BLaER1 (cell line): ENCODE data around the gene C15orf40.
"Not testable (repeated sequence)": the region's sequence is repeated elsewhere in the genome, so short reads cannot be mapped to it uniquely, and the experiment has no call there.

Experiments
- H3K27ac ChIP-seq: shearing (Covaris generic); formaldehyde crosslinking; 2 replicates; pipeline ENCODE4 v1.8.1; 2022
- H3K27me3 ChIP-seq: shearing (Covaris generic); formaldehyde crosslinking; 2 replicates; pipeline ENCODE4 v1.8.1; 2022
- H3K36me3 ChIP-seq: shearing (Covaris generic); formaldehyde crosslinking; 2 replicates; pipeline ENCODE4 v1.8.1; 2022
- H3K4me1 ChIP-seq: shearing (Covaris generic); formaldehyde crosslinking; 2 replicates; pipeline ENCODE4 v1.8.1; 2022
- H3K4me2 ChIP-seq: shearing (Covaris generic); formaldehyde crosslinking; 2 replicates; pipeline ENCODE4 v1.8.1; 2022
- H3K4me3 ChIP-seq: shearing (Covaris generic); formaldehyde crosslinking; 2 replicates; pipeline ENCODE4 v1.8.1; 2022
- H3K9ac ChIP-seq: shearing (Covaris generic); formaldehyde crosslinking; 2 replicates; pipeline ENCODE4 v1.8.1; 2022
- H3K9me3 ChIP-seq: shearing (Covaris generic); formaldehyde crosslinking; 2 replicates; pipeline ENCODE4 v1.8.1; 2022
- H4K20me1 ChIP-seq: shearing (Covaris generic); formaldehyde crosslinking; 2 replicates; pipeline ENCODE4 v1.8.1; 2022
- Cebpa-rat ChIP-seq: shearing (Covaris generic); IDR thresholded peaks from 2 replicates; pipeline ENCODE4 v1.8.1; 2022

C15orf40 gene

GRCh38 chr15:83018436-83018835, 7.0 kb upstream of the C15orf40 start:
- no peak overlapping the region for H3K9ac ChIP-seq
- H3K36me3 ChIP-seq, result peaks cover 75% of the 10 kb centered on the region
- no peak overlapping the region for H3K4me3 ChIP-seq
- TF ChIP-seq Cebpa-rat, result no peak
- peaks cover 16% of the 10 kb centered on the region for H3K4me1 ChIP-seq
- H3K9me3 ChIP-seq, result no peaks in the 10 kb centered on the region
- H4K20me1 ChIP-seq, result peaks cover 10% of the 10 kb centered on the region; the same call in 1 of the 2 replicates
- no peak overlapping the region for H3K4me2 ChIP-seq
- H3K27me3 ChIP-seq, result no peaks in the 10 kb centered on the region
- H3K27ac ChIP-seq, result no peak overlapping the region

GRCh38 chr15:83016906-83017305, 5.5 kb upstream of the C15orf40 start:
- no peak overlapping the region for H3K4me2 ChIP-seq
- no peak overlapping the region for H3K9ac ChIP-seq
- peaks cover 7% of the 10 kb centered on the region; the same call in 1 of the 2 replicates for H4K20me1 ChIP-seq
- no peak for TF ChIP-seq Cebpa-rat
- H3K27ac ChIP-seq, result no peak overlapping the region
- no peaks in the 10 kb centered on the region for H3K27me3 ChIP-seq
- H3K9me3 ChIP-seq, result peaks cover 10% of the 10 kb centered on the region; the same call in 1 of the 2 replicates
- H3K4me3 ChIP-seq, result no peak overlapping the region
- peaks cover 31% of the 10 kb centered on the region for H3K4me1 ChIP-seq
- peaks cover 64% of the 10 kb centered on the region for H3K36me3 ChIP-seq

GRCh38 chr15:83015361-83015760, 3.9 kb upstream of the C15orf40 start:
- Histone ChIP-seq H4K20me1 (0 out of 2 replicates have a peak, but pooled peaks cover 9% of the 10 kb centered on the region), H3K36me3 (peaks cover 48% of the 10 kb centered on the region), H3K4me3 (no peak overlapping the region), H3K4me1 (peaks cover 40% of the 10 kb centered on the region), H3K9ac (no peak overlapping the region), H3K9me3 (peaks cover 10% of the 10 kb centered on the region; the same call in 1 of the 2 replicates), H3K4me2 (no peak overlapping the region), H3K27ac (no peak overlapping the region), H3K27me3 (no peaks in the 10 kb centered on the region)
- no peak for TF ChIP-seq Cebpa-rat

- peaks cover 10% of the 10 kb centered on the region; the same call in 1 of the 2 replicates for H3K9me3 ChIP-seq
- H3K4me1 ChIP-seq, result peaks cover 48% of the 10 kb centered on the region
- H3K4me3 ChIP-seq, result no peak overlapping the region
- peak overlapping the region; percentile 21 for H3K4me2 ChIP-seq
- H3K27me3 ChIP-seq, result no peaks in the 10 kb centered on the region
- H4K20me1 ChIP-seq, result 0 out of 2 replicates have a peak, but pooled peaks cover 12% of the 10 kb centered on the region
- peaks cover 48% of the 10 kb centered on the region for H3K36me3 ChIP-seq
- no peak for TF ChIP-seq Cebpa-rat
- H3K27ac ChIP-seq, result no peak overlapping the region
- no peak overlapping the region for H3K9ac ChIP-seq
Measured at GRCh38 chr15:83014205-83014653, 2.8 kb upstream of the C15orf40 start.

GRCh38 chr15:83012636-83013035, 1.2 kb upstream of the C15orf40 start:
- no peak for TF ChIP-seq Cebpa-rat
- Histone ChIP-seq H4K20me1 (0 out of 2 replicates have a peak, but pooled peaks cover 12% of the 10 kb centered on the region), H3K4me2 (peak overlapping the region; percentile 91), H3K4me3 (peak overlapping the region; percentile 93), H3K9me3 (peaks cover 10% of the 10 kb centered on the region; the same call in 1 of the 2 replicates), H3K36me3 (peaks cover 55% of the 10 kb centered on the region), H3K9ac (peak overlapping the region; percentile 88), H3K27me3 (no peaks in the 10 kb centered on the region), H3K4me1 (peaks cover 48% of the 10 kb centered on the region), H3K27ac (peak overlapping the region; percentile 86)

- peak overlapping the region; percentile 93 for H3K4me3 ChIP-seq
- no peaks in the 10 kb centered on the region for H3K27me3 ChIP-seq
- peaks cover 58% of the 10 kb centered on the region for H3K36me3 ChIP-seq
- 0 out of 2 replicates have a peak, but pooled peaks cover 12% of the 10 kb centered on the region for H4K20me1 ChIP-seq
- H3K9ac ChIP-seq, result peak overlapping the region; percentile 88
- peaks cover 10% of the 10 kb centered on the region; the same call in 1 of the 2 replicates for H3K9me3 ChIP-seq
- peak overlapping the region; percentile 91 for H3K4me2 ChIP-seq
- no peak for TF ChIP-seq Cebpa-rat
- H3K4me1 ChIP-seq, result peaks cover 48% of the 10 kb centered on the region
- H3K27ac ChIP-seq, result peak overlapping the region; percentile 86
Measured at GRCh38 chr15:83012076-83012426, 612 bp upstream of the C15orf40 start.

- peak overlapping the region; percentile 91 for H3K4me2 ChIP-seq
- peak overlapping the region; percentile 86 for H3K27ac ChIP-seq
- peak overlapping the region; percentile 88 for H3K9ac ChIP-seq
- H3K4me3 ChIP-seq, result peak overlapping the region; percentile 93
- peaks cover 62% of the 10 kb centered on the region for H3K36me3 ChIP-seq
- peaks cover 48% of the 10 kb centered on the region for H3K4me1 ChIP-seq
- no peak for TF ChIP-seq Cebpa-rat
- H3K27me3 ChIP-seq, result no peaks in the 10 kb centered on the region
- peaks cover 10% of the 10 kb centered on the region; the same call in 1 of the 2 replicates for H3K9me3 ChIP-seq
- H4K20me1 ChIP-seq, result 0 out of 2 replicates have a peak, but pooled peaks cover 12% of the 10 kb centered on the region
Measured at GRCh38 chr15:83010709-83011270, 649 bp downstream of the C15orf40 start.

- Histone ChIP-seq H3K36me3 (peaks cover 22% of the 10 kb centered on the region), H3K4me2 (peak overlapping the region; percentile 58; the same call in 1 of the 2 replicates)
- not testable (repeated sequence) for H3K9me3 ChIP-seq, H3K27ac ChIP-seq, H4K20me1 ChIP-seq, H3K9ac ChIP-seq, H3K4me1 ChIP-seq, H3K4me3 ChIP-seq, H3K27me3 ChIP-seq
Measured at GRCh38 chr15:83000672-83001031, 10.8 kb downstream of the C15orf40 start.

GRCh38 chr15:82999905-83000671, 11.4 kb downstream of the C15orf40 start:
- H3K9ac ChIP-seq, result peak overlapping the region; percentile 69
- peaks cover 6% of the 10 kb centered on the region; the same call in 1 of the 2 replicates for H3K4me1 ChIP-seq
- peak overlapping the region; percentile 43 for H3K4me3 ChIP-seq
- no peaks in the 10 kb centered on the region for H4K20me1 ChIP-seq
- no peaks in the 10 kb centered on the region for H3K9me3 ChIP-seq
- H3K27me3 ChIP-seq, result no peaks in the 10 kb centered on the region
- peak overlapping the region; percentile 58 for H3K4me2 ChIP-seq
- no peak for TF ChIP-seq Cebpa-rat
- H3K36me3 ChIP-seq, result peaks cover 16% of the 10 kb centered on the region
- peak overlapping the region; percentile 47 for H3K27ac ChIP-seq

GRCh38 chr15:82999426-82999825, 12.0 kb downstream of the C15orf40 start:
- H3K9ac ChIP-seq, result no peak overlapping the region
- peaks cover 6% of the 10 kb centered on the region; the same call in 1 of the 2 replicates for H3K4me1 ChIP-seq
- no peaks in the 10 kb centered on the region for H4K20me1 ChIP-seq
- no peak overlapping the region for H3K4me3 ChIP-seq
- peaks cover 12% of the 10 kb centered on the region for H3K36me3 ChIP-seq
- no peak for TF ChIP-seq Cebpa-rat
- H3K4me2 ChIP-seq, result no peak overlapping the region
- no peaks in the 10 kb centered on the region for H3K9me3 ChIP-seq
- no peaks in the 10 kb centered on the region for H3K27me3 ChIP-seq
- H3K27ac ChIP-seq, result no peak overlapping the region
